GM06990 (cell line): Measurements from ENCODE around the gene AGAP1.

Source experiments
- DNase-seq: peaks from one replicate; pipeline ENCODE4 v3.0.0-alpha.2; 2011; ENCODE audit not compliant: insufficient read length; ENCODE audit errors: extremely low read depth
- H3K27me3 ChIP-seq: replicated peaks from 2 replicates; pipeline ENCODE4 v1.6.0; 2011; ENCODE audit warnings: low read length; ENCODE audit not compliant: control insufficient read depth, insufficient read depth
- H3K36me3 ChIP-seq: 2 replicates; pipeline ENCODE4 v1.5.1; 2011; ENCODE audit warnings: low read length; ENCODE audit not compliant: control insufficient read depth, insufficient read depth
- H3K4me3 ChIP-seq: replicated peaks from 2 replicates; pipeline ENCODE4 v1.5.1; 2011; ENCODE audit warnings: low read depth, mild to moderate bottlenecking, control low read depth, low read length
- CTCF ChIP-seq: IDR thresholded peaks from 2 replicates; pipeline ENCODE4 v1.5.1; 2011; ENCODE audit warnings: low read length, control low read depth, mild to moderate bottlenecking, inconsistent platforms; ENCODE audit not compliant: insufficient read depth, poor library complexity, severe bottlenecking

The AGAP1 gene

GRCh38 chr2:235955664-235956063 lies 461.8 kb downstream of the AGAP1 start:
- Histone ChIP-seq H3K4me3 (no peak overlapping the region), H3K36me3 (no peaks in the 10 kb centered on the region), H3K27me3 (no peaks in the 10 kb centered on the region; the same call in 1 of the 2 replicates)
- no peak for DNase-seq
- TF ChIP-seq CTCF: no peak

- Histone ChIP-seq H3K36me3 (no peaks in the 10 kb centered on the region), H3K4me3 (no peak overlapping the region), H3K27me3 (no peaks in the 10 kb centered on the region; the same call in 1 of the 2 replicates)
- no peak for DNase-seq
- no peak for TF ChIP-seq CTCF
These were observed 462.6 kb downstream of the AGAP1 start for GRCh38 chr2:235956281-235956970.

GRCh38 chr2:235957251-235957650 lies 463.4 kb downstream of the AGAP1 start:
- TF ChIP-seq CTCF: no peak
- no peak overlapping the region for H3K4me3 ChIP-seq
- H3K27me3 ChIP-seq: no peaks in the 10 kb centered on the region; the same call in 1 of the 2 replicates
- no peak for DNase-seq
- H3K36me3 ChIP-seq: no peaks in the 10 kb centered on the region

GRCh38 chr2:235958221-235958930 lies 464.5 kb downstream of the AGAP1 start:
- DNase-seq: no peak
- H3K36me3 ChIP-seq: no peaks in the 10 kb centered on the region
- no peak for TF ChIP-seq CTCF

GRCh38 chr2:235958931-235959410 lies 465.1 kb downstream of the AGAP1 start:
- Histone ChIP-seq H3K36me3 (no peaks in the 10 kb centered on the region), H3K27me3 (no peaks in the 10 kb centered on the region; the same call in 1 of the 2 replicates), H3K4me3 (no peak overlapping the region)
- DNase-seq: no peak
- no peak for TF ChIP-seq CTCF

More at GRCh38 chr2:235958221-235958930, 464.5 kb downstream of the AGAP1 start:
- Histone ChIP-seq H3K27me3 (no peaks in the 10 kb centered on the region; the same call in 1 of the 2 replicates), H3K4me3 (no peak overlapping the region)
